ENCODE measurements around the gene SPEF1. TPM values are rescaled to one million over a fixed set of nuclear protein-coding genes. Genes with fewer than 3 reads are reported as not detected.

The SPEF1 gene
- total RNA-seq, 4 donors from 2014 or later: 0.19 TPM; not detected in 3

DNA sequence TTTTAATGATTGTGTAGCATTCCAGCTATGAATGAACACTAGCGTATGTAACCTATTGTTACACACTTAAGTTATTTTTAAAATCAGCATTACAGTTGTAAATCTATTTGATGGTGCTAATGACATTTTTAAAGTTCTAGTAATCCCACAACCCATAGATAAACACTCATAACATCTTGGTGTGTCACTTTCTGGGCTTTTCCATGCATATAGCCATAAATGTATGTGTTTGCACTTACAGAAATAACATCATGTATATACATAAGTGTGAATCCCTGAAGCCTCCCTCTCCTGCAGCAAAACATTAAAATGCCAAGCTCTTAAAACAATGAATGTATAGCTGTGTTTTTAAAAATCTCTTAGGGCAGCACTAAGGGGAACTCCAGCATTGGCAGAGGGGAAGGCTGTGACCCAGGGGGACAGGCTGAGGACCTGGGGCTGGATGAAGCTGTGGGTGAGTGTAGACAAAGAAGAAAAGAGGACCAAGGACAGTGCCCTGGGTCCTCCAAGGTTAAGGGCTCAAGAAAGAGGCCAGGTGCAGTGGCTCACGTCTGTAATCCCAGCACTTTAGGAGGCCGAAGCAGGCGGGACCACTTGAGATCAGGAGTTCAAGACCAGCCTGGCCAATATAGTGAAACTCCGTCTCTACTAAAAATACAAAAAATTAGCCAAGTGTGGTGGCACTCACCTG, 6.2 kb upstream of the SPEF1 start:
- Histone ChIP-seq H3K27me3 (no peaks in the 10 kb centered on the region), H3K4me3 (peak overlapping the region in 3 of 4 donors; percentile 32 to 87 (median 70)), H3K27ac (peak overlapping the region in 2 of 4 donors; percentile 51 to 91), H3K4me1 (peaks cover 35 to 61% (median 39%) of the 10 kb centered on the region in 3 donors), H3K36me3 (peaks cover 0 to 11% (median 0%) of the 10 kb centered on the region in 3 donors), H3K9me3 (no peaks in the 10 kb centered on the region)
- intact Hi-C loops (cut with DNase I): no loop called here
- TF ChIP-seq, protein P1, sequence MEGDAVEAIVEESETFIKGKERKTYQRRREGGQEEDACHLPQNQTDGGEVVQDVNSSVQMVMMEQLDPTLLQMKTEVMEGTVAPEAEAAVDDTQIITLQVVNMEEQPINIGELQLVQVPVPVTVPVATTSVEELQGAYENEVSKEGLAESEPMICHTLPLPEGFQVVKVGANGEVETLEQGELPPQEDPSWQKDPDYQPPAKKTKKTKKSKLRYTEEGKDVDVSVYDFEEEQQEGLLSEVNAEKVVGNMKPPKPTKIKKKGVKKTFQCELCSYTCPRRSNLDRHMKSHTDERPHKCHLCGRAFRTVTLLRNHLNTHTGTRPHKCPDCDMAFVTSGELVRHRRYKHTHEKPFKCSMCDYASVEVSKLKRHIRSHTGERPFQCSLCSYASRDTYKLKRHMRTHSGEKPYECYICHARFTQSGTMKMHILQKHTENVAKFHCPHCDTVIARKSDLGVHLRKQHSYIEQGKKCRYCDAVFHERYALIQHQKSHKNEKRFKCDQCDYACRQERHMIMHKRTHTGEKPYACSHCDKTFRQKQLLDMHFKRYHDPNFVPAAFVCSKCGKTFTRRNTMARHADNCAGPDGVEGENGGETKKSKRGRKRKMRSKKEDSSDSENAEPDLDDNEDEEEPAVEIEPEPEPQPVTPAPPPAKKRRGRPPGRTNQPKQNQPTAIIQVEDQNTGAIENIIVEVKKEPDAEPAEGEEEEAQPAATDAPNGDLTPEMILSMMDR (IDR thresholded peaks at IDR 0.05): no peak
- no peak for TF ChIP-seq POLR2A (IDR thresholded peaks at IDR 0.05)
- 68 to 79% methylated on average over 5 of the region's 5 CpGs for WGBS, 2 donors
- no peak for DNase-seq

DNA sequence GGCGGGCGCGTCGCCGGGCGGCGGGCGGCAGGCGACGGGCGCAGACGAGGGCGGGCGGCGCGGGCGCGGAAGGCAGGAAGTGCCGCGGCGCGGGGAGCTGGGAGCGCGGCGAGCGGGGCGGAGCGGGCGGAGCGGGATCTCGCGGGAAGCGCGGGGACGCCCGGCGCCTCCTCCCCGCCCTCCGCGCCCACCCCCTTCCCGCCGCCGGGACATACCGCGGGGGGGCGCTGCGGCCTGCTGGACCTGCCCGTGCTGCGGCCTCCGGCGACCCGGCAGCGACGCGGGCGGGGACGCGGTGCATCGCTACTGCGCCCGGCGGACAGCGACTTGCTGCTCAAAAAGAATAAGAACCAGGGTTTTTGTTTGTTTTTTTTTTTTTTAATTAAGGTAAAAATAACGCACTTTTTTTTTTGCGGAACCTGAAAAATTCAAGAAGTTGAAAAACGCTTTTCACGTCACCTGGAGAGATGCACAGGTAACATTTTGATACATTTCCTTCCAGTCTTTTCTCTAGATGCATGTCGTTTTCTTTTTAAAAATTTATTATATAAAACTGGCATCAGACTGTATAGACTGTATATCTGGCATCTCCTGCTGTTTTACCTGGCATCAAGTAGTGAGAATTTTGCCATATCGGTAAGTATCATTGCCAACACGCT, 5.5 kb upstream of the SPEF1 start, which contains the start of gene CENPB:
Gene CENPB (minus strand): TSS at position 76 of the 659 bp plus-strand sequence. CDS start 257 bp downstream, outside the sequence.
- 5 to 8% methylated on average over 10 to 18 of the region's 70 CpGs for WGBS, 2 donors
- TF ChIP-seq, protein P1 (IDR thresholded peaks at IDR 0.05): peak; percentile 51 to 94 (median 77)
- TF ChIP-seq POLR2A (IDR thresholded peaks at IDR 0.05): no peak
- Histone ChIP-seq H3K27ac (peak within 1 kb of the TSS; percentile 83 to 91 (median 88)), H3K9me3 (no peaks in the 10 kb centered on the region), H3K4me3 (peak within 1 kb of the TSS; percentile 68 to 87 (median 70)), H3K4me1 (peaks cover 37 to 68% (median 43%) of the 10 kb centered on the region in 3 donors), H3K27me3 (no peaks in the 10 kb centered on the region), H3K36me3 (peaks cover 0 to 11% (median 0%) of the 10 kb centered on the region in 3 donors)
- intact Hi-C loops (cut with DNase I): no loop called here
- peak; percentile 45 for DNase-seq

DNA sequence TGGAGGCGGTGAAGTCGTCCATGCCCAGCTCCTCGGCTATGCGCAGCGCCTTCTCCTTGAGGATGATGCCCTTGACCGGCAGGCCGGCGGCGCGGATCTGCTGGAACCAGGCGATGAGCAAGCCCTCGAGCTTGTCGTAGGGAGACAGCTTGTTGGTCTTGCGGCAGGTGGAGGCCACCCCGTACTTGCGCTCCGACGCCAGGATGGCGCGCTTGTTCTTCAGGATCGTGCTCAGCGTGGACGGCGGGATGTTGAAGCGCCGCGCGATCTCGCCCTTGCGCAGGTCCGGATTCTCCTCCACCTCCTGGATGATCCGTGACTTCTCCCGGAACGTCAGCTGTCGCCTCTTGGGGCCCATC, 4.9 kb upstream of the SPEF1 start:
- H3K9me3 ChIP-seq: no peaks in the 10 kb centered on the region
- WGBS, 2 donors: no CpG with 5 or more reads among the region's 35 CpGs
- no peaks in the 10 kb centered on the region for H3K27me3 ChIP-seq
- H3K36me3 ChIP-seq: peaks cover 0 to 11% (median 0%) of the 10 kb centered on the region in 3 donors
- H3K4me3 ChIP-seq: peak overlapping the region; percentile 68 to 87 (median 70)
- peaks cover 42 to 75% (median 44%) of the 10 kb centered on the region in 3 donors for H3K4me1 ChIP-seq
- TF ChIP-seq POLR2A (IDR thresholded peaks at IDR 0.05): no peak
- TF ChIP-seq, protein P1 (IDR thresholded peaks at IDR 0.05): no peak
- peak overlapping the region; percentile 83 to 91 (median 88) for H3K27ac ChIP-seq
- no peak for DNase-seq
- intact Hi-C loops (cut with DNase I): no loop called here

DNA sequence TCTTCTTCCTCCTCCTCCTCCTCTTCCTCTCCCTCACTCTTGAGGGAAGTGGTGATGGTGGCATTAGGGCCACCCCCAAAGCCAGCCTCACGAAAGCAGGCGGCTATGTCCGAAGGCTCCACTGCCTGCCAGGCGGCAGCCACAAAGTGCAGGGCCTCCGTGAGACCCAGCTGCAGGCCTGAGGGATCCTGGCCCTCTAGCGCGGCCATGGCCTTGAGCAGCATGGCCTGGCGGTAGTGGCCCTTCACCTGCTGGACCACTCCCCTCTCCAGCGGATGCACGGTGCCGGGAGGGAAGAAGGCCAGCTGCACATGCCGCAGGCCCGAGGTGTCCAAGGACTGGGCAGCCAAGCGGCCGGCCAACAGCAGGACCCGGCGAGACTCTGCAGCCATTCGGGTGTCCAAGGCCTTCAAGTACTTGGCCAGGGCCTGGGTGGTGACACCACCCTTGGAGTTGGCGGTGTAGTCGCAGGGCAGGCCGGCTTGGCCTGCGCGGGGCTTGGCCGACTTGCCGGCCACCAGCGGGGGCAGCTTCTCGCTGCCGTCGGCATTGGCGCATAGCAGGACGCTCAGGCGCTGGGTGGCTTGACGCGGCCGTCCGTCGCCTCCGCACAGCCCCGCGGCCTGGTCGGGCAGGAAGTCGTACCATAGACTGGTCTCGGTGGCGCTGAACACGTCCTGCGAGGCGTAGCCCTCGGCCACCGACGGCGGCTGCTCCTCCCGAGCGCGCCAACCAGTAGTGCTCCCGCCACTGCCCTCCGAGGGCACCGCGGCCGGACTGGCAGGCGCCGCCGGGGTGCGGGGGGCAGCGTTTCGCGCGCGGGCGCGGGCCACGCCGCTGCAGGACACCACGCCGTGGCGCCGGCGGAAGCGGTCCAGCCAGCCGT, 4.2 kb upstream of the SPEF1 start:
- WGBS, 2 donors: 8% methylated on average over 15 of the region's 79 CpGs; no CpG with 5 or more reads in 1 of the 2 donors
- intact Hi-C loops (cut with DNase I): no loop called here
- DNase-seq: no peak

More for the DNA sequence above, 4.2 kb upstream of the SPEF1 start:
- H3K4me1 ChIP-seq: peaks cover 45 to 81% (median 50%) of the 10 kb centered on the region in 3 donors
- peak overlapping the region; percentile 68 to 87 (median 70) for H3K4me3 ChIP-seq
- H3K36me3 ChIP-seq: peaks cover 0 to 11% (median 0%) of the 10 kb centered on the region in 3 donors
- TF ChIP-seq POLR2A (IDR thresholded peaks at IDR 0.05): no peak
- TF ChIP-seq, protein P1 (IDR thresholded peaks at IDR 0.05): no peak
- H3K9me3 ChIP-seq: no peaks in the 10 kb centered on the region
- H3K27ac ChIP-seq: peak overlapping the region; percentile 83 to 91 (median 88)
- no peaks in the 10 kb centered on the region for H3K27me3 ChIP-seq

All from esophagus squamous epithelium (tissue), 5 donors.